HL-60 (cell line): ENCODE data around the gene LRRC71.

Source experiments
- CTCF ChIP-seq: IDR thresholded peaks from one replicate; pipeline ENCODE4 v1.5.1; 2011; ENCODE audit warnings: low read length, control low read depth, inconsistent platforms; ENCODE audit not compliant: insufficient read depth
- GABPA ChIP-seq: IDR thresholded peaks from 2 replicates; pipeline ENCODE4 v1.6.1; 2012; ENCODE audit warnings: low read depth
- POLR2AphosphoS5 ChIP-seq: IDR thresholded peaks from 2 replicates; pipeline ENCODE4 v1.6.1; 2012; ENCODE audit warnings: low read depth
- REST ChIP-seq: IDR thresholded peaks from 2 replicates; pipeline ENCODE4 v1.6.1; 2012; ENCODE audit warnings: low read depth; ENCODE audit not compliant: insufficient replicate concordance

GRCh38 chr1:156877433-156878170, 42.8 kb upstream of the LRRC71 start:
- TF ChIP-seq POLR2AphosphoS5: no peak
- no peak for TF ChIP-seq CTCF
- no peak for TF ChIP-seq REST
- TF ChIP-seq GABPA: no peak
